HG02642 (cell line): ENCODE data around the gene ULBP1.
"Not testable (repeated sequence)": the region's sequence is repeated elsewhere in the genome, so short reads cannot be mapped to it uniquely, and the experiment has no call there.

ENCODE experiments used
- ATAC-seq: cut with Tn5 transposase; IDR thresholded peaks from one replicate; pipeline ENCODE4 v1.9.1; 2021; ENCODE audit warnings: mild to moderate bottlenecking; ENCODE audit not compliant: unreplicated experiment, poor library complexity

Gene ULBP1

DNA sequence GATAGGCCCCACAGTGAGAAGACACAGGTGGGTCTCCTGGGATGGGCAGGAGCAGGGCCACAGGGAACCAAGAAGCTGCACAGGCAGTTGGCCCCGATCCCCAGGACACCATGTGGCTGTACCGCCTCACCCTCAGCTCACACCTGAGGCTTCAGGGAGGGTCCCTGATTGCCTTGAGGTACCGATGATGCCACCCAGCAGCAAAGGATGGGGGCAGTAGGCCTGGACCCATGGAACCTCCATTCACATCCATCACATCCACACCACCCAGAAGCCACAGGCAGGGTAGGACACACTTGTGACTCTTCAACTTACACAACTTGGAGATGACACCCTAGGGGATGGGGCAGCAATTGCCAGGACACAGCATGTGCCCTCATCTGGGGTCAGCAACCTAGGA, 39.9 kb downstream of the ULBP1 start:
- not testable (repeated sequence) for ATAC-seq

DNA sequence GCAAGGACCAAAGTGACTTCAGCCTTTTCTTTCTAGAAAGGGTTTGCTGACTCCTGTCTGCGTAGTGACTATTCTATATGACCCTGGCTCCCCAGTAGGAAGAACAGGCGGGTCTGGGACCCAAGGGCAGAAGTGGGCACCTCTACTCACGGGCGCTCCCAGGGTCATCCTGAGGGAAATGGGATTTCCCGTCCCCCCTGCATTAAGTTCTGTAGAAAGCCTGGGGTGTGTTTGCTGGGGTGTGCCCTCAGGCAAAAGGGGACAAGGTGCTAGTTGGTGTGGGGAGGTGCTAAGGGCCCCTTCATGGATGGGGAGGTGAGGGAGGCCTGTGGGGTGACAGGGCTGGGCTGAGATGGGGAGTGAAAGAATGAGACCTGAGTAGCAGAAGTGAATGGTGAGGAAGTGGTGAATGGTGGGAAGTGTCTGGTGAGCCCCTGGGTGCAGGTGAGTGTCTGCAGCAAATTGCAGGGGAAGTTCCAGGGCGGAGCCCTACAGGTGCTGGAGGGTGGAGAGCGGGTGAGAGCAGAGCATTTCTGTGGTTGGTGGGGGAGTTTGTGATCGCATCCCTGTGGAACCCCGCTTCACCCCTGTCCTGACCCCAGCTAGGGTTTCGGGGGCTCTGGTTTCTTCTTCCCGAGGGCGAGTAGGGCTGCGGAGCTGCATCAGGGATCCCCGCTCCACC, 40.5 kb downstream of the ULBP1 start:
- peak; percentile 22 for ATAC-seq

DNA sequence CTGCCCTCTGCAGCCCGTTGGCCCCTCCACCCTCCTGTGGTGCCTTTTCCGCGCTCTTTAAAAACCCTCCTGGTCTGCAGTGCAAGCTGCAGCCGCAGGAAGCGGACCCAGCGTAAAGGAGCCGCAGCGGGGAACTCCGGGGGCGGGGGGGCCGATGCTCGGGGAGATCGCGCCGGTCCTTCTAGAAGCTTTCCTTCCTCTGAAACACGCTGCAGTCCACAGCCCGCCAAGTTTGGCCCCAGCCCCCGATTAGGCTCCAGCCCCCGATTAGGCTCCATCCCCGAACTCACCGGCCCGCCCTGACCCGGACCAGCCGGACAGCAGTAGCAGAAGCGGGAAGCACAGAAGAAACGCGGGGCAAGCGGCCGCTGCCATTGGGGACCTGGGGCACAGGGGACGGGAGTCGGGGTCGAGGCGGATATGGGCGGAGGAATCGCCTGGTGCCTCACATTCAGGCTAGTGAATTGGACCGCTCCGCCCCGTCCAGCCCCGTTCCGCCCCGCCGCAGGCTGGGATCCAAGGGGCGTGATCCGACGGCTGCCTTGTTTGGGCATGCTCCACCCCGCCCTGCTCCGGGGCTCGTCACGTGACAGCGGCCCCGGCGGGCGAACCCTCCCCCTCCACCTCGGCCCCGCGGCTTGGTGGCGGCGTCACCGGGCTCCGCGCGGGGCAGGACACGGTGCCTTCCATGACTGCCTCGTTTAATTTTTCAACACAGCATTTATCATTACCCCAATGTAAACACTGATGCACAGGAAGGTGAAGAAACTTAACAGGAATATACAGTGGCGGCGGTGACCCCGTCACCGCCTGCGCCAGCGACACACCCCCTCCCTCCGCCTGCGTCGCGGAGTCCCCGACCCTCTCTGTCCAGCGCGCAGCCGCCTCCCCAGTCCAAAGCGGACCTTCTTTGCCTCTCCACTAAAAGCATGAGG, 41.3 kb downstream of the ULBP1 start:
- peak; percentile 76 for ATAC-seq

DNA sequence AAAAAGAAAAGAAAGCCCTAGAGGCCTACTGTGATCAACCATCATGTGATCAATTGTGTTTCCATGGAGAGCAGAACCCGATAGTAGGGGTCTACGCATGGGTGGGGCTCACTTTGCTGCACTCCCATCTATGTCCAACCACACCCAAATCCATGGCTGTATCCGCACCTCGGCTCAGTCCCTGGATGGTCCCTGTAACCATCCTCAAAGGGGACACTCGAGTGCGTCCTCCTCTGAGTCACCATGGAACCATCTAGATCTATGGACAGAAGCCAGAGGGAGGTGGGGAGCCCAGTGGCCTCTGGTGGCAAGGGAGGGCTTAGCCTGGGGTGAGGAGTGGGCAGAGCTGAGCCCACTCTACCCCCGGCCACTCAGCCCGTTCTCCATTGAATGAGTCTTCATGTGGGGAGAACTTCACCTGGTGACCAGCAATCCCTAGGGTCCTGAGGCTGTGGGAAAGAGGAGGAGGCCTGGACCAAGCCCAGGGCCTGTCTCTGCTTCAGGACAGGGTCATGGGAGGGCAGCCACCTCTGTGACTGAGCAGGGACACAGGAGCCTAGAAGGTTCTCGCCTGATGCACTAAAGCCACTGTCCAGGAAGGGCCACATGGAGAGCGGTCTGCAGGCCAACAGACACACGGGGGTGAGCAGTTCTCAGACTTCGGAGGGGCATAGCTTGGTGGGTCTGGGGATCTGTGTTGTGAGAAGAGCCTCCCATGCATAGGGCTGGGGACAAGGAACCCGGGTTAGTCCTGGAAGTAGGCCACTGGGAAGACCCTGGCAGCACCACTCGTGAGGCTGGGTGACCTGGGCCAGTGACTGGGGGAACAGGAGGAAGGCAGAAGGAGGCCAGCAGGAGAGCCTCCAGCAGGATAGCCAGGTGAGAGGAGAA, 42.3 kb downstream of the ULBP1 start:
- ATAC-seq, result no peak

DNA sequence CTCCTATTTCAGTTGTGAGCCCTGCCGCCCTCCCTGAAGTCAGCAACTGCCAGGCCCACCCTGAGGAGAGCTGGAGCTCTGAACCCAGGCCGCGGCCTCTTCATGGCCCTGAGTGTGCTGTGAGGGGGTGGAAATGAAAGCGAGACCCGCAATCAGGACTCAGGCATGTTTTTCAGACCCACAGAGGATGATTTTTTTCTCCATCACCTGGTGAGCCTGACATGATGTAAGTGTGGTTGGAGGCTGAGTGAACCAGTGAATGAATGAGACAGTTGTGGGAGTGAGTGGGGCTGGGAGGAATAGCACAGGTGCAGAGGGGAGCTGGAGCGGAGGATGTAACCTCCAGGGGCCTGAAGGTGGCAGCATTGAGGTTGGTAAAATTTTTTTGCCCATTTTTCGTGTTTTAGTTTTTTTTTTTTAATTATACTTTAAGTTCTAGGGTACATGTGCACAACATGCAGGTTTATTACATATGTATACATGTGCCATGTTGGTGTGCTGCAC, 43.3 kb downstream of the ULBP1 start:
- ATAC-seq, result no peak

DNA sequence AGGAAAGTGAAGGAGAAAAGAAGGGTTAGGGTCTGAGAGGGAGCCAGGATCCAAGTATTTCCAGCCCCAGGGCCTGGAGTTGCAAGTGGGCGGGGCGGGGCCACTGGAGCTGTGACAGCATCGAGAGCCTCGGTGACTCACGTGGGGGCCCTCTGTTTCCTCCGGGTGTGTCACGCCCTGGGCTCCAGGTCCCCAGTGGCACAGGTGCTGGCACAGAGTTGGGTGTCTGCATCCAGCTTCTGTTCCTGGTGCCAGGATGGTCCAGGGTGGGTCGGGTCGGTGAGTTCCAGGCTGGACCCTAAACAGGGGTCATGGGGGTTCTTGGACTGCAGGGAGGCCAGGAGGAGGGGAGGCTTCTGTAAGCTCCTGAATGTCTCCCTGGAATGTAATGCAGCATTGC, 44.8 kb downstream of the ULBP1 start:
- no peak for ATAC-seq

GRCh38 chr6:150012846-150013784, 49.4 kb downstream of the ULBP1 start:
- not testable (repeated sequence) for ATAC-seq

DNA sequence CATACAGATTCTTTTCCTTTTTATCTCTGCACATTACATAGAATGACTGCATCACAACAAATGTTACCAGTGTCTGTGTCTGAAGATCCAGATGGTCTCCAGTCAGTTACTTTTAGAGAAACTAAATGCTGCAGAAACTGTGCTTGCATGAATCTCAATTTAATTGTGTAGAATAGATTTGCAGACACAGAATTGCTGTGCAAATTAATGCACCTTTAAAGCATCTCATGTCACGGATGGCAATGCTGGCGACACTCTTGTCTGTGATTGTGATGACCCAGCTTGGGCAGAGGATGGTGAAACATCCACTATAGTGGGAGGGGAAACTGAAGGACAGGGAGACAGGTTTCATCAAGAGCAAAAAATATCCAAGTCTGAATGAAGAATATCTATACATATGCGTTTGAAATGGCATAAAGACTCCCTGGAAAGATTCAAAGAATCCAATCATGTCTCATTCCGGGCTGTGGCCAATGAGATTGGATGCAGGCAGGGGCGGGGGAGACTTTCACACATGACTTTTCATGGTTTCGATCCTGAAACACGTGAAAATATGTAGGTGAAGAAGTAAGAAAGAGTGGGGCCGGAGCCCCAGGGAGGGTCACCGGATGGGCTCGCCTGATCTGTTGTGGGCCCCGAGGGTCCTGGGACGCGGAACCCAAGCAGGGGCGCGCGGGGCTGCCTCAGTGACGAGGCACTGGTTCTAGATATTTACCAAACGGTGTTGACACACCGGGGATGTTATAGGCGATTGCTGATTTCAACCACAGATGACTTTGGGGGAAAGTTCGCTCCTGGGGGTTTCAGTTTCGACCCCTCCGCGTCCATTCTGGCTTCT, 50.3 kb downstream of the ULBP1 start:
- ATAC-seq, result not testable (repeated sequence)

GRCh38 chr6:150014623-150015280, 51.0 kb downstream of the ULBP1 start:
- not testable (repeated sequence) for ATAC-seq

DNA sequence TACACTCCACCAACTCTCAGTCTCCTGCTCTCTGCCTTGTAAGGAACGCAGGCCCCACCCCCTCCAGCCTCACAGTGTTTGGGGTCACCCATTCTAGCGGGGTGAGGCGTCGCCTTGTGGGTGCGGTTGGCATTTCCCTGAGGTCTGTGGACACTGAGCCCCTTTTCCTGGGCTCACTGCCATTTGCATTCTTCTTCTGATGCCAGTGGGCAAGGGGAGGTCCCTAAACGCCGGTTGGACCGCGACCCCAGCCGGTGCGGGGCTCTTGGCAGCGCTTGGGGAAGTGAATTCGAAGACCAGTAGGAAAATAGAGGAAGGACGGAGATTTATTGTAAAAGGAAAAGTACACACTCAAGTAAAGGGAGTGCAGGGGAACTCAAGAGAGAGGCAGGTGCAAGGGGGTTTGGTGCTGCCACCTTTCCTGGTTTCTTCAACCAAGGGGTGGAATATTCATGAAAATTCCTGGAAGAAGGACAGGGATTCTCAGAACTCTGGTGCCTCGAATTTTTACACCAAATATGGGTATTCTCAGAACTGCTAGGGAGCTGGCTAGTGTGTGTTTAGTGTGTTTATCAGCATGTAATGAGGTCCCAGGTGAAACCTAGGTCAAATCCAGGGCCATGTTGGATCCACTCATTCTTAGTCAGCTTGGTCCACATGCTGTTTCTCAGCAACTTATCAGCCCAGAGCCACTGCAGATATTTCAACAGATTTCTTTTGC, 51.7 kb downstream of the ULBP1 start:
- ATAC-seq, result not testable (repeated sequence)

- ATAC-seq, result no peak
These were observed 52.8 kb downstream of the ULBP1 start for GRCh38 chr6:150016324-150017185.

DNA sequence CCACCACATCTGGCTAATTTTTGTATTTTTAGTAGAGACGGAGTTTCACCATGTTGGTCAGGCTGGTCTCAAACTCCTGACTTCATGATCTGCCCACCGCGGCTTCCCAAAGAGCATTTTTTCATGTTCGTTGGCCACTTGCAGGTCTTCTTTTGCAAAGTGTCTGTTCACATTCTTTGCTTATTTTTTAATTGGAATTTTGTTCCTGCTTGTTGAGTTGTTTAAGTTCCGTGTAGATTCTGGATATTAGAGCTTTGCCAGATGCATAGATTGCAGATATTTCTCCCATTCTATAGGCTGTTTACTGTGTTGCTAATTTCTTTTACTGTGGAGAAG, 53.4 kb downstream of the ULBP1 start:
- not testable (repeated sequence) for ATAC-seq

- no peak for ATAC-seq
These were observed 55.3 kb downstream of the ULBP1 start for GRCh38 chr6:150018846-150019580.

DNA sequence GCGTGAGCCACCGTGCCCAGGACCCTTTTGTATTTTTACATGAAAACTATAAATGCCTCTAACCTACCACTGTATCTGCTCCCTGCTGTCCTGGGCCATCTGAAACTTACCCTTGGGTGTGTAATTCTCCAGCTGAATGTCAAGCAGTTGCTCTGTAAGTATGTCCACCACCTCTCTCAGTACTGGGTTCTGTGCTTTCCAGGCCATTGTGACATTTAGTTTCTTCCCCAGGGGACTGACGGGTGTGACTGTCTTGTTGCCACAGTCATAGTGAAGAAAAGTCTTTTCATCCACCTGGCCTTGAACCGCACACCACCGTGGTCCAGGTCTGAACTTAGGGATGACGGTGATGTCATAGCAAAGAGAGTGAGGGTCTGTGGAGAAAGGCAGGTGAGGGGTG, 58.1 kb downstream of the ULBP1 start:
- not testable (repeated sequence) for ATAC-seq
